Measurements from ENCODE around the gene ARHGEF1.

Gene ARHGEF1

DNA sequence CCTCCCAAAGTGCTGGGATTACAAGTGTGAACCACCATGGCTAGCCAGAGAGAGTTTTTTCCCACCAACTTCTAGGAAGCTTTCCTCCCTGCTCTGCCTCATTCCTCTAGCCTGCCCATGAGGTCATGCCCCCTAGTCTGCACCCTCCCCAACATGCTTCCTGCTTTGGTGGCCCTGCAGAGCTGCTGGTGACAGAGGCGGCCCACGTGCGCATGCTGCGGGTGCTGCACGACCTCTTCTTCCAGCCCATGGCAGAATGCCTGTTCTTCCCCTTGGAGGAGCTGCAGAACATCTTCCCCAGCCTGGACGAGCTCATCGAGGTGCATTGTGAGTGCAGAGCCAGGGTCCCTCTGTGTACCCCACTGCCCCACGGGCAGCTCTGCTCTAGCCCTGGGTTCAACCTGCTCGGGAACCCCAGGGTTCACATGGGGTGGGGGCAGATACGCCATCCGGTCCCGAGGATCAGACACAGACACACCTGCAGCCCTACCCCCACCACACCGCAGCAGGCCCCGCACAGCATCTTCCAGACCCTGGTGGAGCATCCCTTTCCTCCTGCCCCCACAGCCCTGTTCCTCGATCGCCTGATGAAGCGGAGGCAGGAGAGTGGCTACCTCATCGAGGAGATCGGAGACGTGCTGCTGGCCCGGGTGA is 18.9 kb downstream of the ARHGEF1 start:
- DNase-seq (ENCODE audit: low read depth): no peak
- H3K4me3 ChIP-seq (ENCODE audit: low read depth, low read length): no peak overlapping the region

- no peak for DNase-seq (ENCODE audit: low read depth)
- H3K4me3 ChIP-seq (ENCODE audit: low read depth, low read length): no peak overlapping the region
Observed at GRCh38 chr19:41902594-41902993, 19.6 kb downstream of the ARHGEF1 start.

DNA sequence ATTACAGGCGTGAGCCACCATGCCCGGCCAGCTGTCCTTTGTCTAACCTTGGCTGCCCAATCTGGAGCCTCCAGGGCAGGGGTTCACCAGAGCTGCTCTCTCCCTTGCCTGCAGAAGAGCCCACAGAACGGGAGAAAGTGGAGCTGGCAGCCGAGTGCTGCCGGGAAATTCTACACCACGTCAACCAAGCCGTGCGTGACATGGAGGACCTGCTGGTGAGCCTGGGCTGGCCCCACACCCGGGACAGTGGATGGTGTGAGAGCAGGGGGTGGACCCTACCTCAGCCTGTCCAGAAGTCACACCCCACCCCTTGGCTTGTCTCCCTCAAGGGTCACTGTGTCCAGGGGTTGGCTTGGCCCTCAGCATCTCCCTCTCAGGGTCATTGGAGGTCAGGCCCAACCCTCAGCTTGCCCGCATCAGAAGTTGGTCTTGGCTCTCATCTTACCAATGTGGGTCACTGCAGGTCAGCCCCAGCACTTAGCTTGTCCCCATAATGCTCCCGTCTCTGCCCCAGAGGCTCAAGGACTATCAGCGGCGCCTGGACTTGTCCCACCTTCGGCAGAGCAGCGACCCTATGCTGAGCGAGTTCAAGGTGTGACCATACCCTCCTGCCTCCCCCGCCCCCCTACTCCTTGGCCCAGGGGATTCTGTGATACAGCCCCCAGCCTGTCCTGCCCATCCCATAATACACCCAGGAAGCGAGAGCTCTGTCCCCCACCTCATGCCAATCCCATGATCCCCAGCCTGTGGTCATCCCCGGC is 20.4 kb downstream of the ARHGEF1 start:
- no peak for DNase-seq (ENCODE audit: low read depth)
- H3K4me3 ChIP-seq (ENCODE audit: low read depth, low read length): no peak overlapping the region

DNA sequence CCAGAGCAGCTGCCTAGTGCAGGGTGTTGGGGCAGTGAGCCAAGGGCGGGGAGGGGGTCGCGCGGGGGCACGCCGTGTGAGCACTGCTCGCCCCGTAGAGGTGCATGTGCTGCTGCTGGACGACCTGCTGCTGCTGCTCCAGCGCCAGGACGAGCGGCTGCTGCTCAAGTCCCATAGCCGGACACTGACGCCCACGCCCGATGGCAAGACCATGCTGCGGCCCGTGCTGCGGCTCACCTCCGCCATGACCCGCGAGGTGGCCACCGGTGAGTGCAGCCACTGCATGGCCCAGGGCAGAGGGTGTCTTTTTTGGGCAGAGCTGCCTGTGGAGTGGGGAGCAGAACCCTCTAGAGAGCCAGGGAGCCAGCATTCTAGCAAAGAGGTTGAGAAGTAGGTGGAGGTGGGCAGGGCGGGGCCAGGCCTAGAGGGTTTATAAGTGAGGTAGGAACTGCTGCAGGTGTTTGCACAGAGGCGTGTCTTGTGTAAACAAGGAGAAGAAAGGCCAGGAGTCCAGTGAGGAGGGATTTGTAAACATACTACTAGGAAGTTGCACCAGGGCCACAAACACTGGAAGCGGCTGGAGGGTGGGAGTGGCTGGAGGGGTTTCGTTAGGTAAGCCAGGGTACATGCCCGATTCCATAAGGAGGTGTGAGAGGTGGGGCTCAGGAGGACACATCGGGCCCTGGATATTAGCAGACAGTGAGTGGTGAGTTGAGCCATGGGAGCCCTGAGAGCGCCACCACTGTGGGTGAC is 21.3 kb downstream of the ARHGEF1 start:
- no peak overlapping the region for H3K4me3 ChIP-seq (ENCODE audit: low read depth, low read length)
- no peak for DNase-seq (ENCODE audit: low read depth)

GRCh38 chr19:41905273-41906002 is 22.5 kb downstream of the ARHGEF1 start:
- H3K4me3 ChIP-seq (ENCODE audit: low read depth, low read length): no peak overlapping the region
- no peak for DNase-seq (ENCODE audit: low read depth)

GRCh38 chr19:41906271-41906670 is 23.3 kb downstream of the ARHGEF1 start:
- H3K4me3 ChIP-seq (ENCODE audit: low read depth, low read length): no peak overlapping the region
- DNase-seq (ENCODE audit: low read depth): no peak

- DNase-seq (ENCODE audit: low read depth): no peak
- no peak overlapping the region for H3K4me3 ChIP-seq (ENCODE audit: low read depth, low read length)
Observed at GRCh38 chr19:41906916-41907680, 24.1 kb downstream of the ARHGEF1 start.

DNA sequence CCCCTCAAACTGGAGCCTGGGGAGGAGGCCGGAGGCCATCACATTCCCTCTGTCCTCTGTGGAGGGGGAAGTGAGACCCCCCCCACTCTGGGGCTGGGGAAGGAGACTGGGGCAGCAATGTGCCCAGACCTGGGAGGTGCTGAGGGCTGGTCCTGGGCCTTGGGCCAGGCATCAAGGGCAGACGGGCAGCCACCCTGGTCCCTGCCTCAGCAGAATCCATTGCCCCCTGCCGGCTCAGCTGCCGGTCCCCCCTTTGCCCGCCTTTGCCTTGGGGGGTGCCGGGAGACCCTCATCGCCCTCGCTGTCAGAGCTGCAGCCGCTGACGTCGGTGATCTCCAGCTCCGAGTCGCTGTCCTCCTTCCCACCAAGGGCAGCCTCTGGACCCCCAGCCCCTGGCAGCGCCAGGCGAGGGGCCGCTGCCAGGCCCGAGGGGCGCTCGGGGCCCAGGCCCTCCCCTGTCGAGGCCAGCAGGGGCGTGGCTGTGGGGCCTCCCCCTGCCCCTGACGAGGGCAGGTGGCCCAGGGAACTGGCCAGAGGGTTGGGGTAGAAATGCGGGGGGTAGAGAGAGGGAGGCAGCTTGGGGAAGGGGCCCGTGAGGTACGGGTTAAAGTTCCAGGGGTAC is 25.1 kb downstream of the ARHGEF1 start:
- H3K4me3 ChIP-seq (ENCODE audit: low read depth, low read length): no peak overlapping the region
- DNase-seq (ENCODE audit: low read depth): no peak

GRCh38 chr19:41908724-41909464 is 25.9 kb downstream of the ARHGEF1 start:
- DNase-seq (ENCODE audit: low read depth): no peak
- no peak overlapping the region for H3K4me3 ChIP-seq (ENCODE audit: low read depth, low read length)

DNA sequence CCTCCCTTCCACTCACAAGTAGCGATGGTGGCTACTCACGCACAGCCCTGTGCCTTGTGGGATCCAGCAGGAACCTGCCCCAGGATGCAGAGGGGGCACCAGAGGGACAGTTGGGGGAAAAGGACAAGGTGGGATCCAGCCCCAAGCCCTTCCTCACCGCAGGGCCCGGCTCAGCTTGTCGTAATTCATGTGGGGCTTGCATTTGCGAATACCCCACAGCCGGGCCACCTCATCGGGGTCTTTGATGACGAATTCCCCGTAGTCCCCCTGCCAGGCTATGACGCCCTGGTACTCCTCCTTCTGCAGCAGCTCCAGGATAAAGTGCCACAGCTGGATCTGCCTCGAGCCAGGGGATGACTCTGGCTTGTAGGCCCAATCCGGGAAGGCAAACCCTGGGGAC is 26.7 kb downstream of the ARHGEF1 start:
- DNase-seq (ENCODE audit: low read depth): no peak
- no peak overlapping the region for H3K4me3 ChIP-seq (ENCODE audit: low read depth, low read length)

DNA sequence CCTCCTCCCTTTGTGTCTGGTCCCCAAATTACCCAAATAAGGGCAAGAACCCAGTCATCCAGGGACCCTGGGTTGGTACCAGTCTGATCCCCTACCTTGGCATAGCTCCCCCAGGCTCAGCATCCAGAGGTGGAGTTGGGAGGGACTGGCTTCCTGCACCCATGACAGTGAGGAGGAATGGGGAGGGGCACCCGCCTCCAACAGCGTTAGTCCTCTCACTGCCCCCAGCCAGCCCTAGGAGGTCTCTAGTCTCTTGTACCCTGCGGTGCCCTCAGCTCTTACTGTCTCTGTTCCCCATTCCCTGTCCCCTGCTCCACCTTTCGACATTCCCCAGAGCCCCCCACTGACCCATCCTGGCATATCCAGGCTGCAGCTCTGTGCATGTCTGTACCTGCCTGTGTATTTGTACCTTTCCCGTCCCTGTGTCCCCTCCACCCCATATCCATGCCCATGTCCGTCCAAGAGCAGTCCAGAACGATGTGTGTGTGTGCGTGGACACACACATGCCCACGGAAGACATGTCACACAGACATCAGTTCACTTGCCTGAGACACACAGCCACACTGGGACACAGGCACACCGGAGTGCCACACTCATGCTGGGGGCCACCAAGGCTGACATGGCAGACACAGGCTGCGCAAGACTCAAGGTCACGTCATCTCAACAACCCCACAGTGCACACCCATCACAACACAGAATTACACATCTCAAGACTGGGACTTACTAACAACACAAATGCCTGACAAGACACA is 27.4 kb downstream of the ARHGEF1 start:
- no peak overlapping the region for H3K4me3 ChIP-seq (ENCODE audit: low read depth, low read length)
- no peak for DNase-seq (ENCODE audit: low read depth)

- no peak for DNase-seq (ENCODE audit: low read depth)
- H3K4me3 ChIP-seq (ENCODE audit: low read depth, low read length): no peak overlapping the region
Observed at GRCh38 chr19:41910992-41911888, 28.3 kb downstream of the ARHGEF1 start.

DNA sequence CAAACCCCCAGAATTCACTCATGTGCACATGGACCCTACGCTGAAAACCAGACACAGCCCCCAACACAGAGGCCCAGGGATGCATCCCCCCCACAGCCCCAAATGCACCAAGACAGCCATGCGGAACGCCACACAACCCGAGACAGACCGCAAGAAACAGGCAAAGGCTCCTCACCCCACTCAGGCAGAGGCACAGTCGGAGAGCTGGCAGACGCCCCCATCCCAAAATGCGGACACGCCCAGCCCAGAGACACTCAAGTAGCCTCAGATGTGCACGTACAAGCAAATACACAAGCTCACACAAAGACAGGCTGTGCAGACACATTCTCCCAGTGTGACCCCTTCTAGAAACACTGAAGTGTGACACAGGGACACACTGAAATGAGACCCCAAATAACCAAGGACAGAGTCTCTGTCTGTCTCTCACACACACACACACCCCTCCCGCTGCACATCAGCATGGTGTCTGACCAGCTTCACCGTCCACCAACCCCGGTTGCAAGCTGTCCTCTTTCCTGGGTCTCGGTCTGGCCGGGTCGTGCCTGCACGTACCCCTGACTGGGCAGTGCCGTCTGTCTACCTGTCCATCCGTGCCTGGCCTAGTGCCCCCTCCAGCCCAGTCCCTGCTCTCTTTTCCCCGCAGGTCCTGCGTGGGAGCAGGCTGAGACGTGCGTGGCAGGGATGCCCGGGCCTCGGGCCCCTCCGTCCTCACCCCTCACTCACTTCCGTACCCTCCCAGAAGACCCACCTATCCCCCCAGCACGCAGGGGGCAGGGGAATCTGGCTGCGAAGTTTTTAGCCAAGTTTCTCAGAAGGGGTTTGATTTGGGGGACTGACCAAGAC is 29.1 kb downstream of the ARHGEF1 start:
- no peak for DNase-seq (ENCODE audit: low read depth)
- no peak overlapping the region for H3K4me3 ChIP-seq (ENCODE audit: low read depth, low read length)

DNA sequence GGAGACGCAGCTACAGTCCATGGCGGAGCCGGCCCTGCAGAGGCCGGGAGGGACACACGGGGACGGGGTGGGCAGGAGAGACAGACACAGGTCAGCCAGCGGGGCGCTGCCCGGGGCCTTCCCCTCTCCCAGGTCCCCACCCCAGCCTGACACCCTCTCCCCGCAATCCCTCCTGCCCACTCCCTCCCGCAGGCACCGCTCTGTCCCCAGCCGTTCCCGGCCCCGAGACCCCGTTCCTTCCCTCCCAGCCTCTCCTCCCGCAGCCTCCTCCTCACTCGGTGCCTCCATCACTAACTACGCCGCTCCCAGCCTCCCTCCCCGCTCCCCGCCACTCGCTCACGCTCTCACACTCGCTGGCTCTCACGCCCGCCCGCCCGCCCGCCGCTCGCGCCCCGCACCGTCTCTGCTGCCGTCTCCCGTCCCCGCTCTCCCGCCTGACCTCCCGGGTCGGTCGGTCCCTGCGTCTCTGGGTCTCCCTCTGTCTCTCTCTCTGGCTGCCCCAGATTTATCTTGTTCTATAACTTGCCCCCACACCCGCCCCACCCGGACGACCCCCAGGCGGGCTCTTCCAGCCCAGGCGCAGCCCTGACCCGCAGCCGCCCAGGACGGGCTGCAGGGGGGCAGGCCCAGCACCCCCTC is 30.0 kb downstream of the ARHGEF1 start:
- no peak for DNase-seq (ENCODE audit: low read depth)
- H3K4me3 ChIP-seq (ENCODE audit: low read depth, low read length): no peak overlapping the region

All from skeletal muscle cell (primary cell).